ENCODE measurements around the gene DLG3. TPM values are rescaled to one million over a fixed set of nuclear protein-coding genes. Genes with fewer than 3 reads are reported as not detected.

The DLG3 gene
- polyA plus RNA-seq, 2 of the 4 experiments (the other 2 are of a cell fraction): 3.2 to 12.8 TPM

- FAIRE-seq: no peak
- DNase-seq (ENCODE audit: low read depth in 1 of 2, low spot score in 1 of 2): peak in 1 of 2 experiments; percentile 21
Observed at GRCh38 chrX:70527053-70527452, 82.4 kb downstream of the DLG3 start.

GRCh38 chrX:70527610-70528345 lies 83.1 kb downstream of the DLG3 start:
- FAIRE-seq (peak; percentile 54), ATAC-seq (no peak), DNase-seq (ENCODE audit: low read depth in 1 of 2, low spot score in 1 of 2) (no peak)
- no peak for TF ChIP-seq ATOH8 (CRISPR knock-in tag; IDR thresholded peaks at IDR 0.05; ENCODE audit: low read depth)
- TF ChIP-seq E2F6 (IDR thresholded peaks at IDR 0.05; ENCODE audit: borderline replicate concordance, low read depth): no peak
- TF ChIP-seq ZSCAN20 (CRISPR knock-in tag; IDR thresholded peaks at IDR 0.05): no peak
- Histone ChIP-seq H3K4me3 (no peak overlapping the region), H3K27ac (peak overlapping the region; percentile 4; a peak in 3 of 6 replicates), H3K9me3 (no peaks in the 10 kb centered on the region), H3K4me1 (peaks cover 29% of the 10 kb centered on the region), H3K4me2 (peak overlapping the region; percentile 56; the same call in 2 of the 3 replicates)
- CTCF ChIA-PET: interaction anchor here (0.9 kb wide), 1 partner anchor 394 kb away, joined by 3 read pairs; no protein-coding TSS in a partner anchor
- WGBS (ENCODE audit: missing lambda C conversion rate): 63% methylated on average over 3 of the region's 3 CpGs
- POLR2A ChIA-PET: no interaction called here

More at GRCh38 chrX:70527053-70527452, 82.4 kb downstream of the DLG3 start:
- TF ChIP-seq RAD21 (conservative IDR thresholded peaks at IDR 0.05 in 1 of 2, IDR thresholded peaks at IDR 0.05 in 1 of 2): no peak
- no peak for TF ChIP-seq HOXB13 (CRISPR knock-in tag; IDR thresholded peaks at IDR 0.05; ENCODE audit: low read depth)
- TF ChIP-seq BHLHE40 (IDR thresholded peaks at IDR 0.05; ENCODE audit: low read depth, low read length): no peak
- TF ChIP-seq MAFK (IDR thresholded peaks at IDR 0.05; ENCODE audit: partially characterized antibody): no peak
- no peak for TF ChIP-seq KDM1A (IDR thresholded peaks at IDR 0.05; ENCODE audit: low read depth)
- TF ChIP-seq PHF8 (IDR thresholded peaks at IDR 0.05; ENCODE audit: borderline replicate concordance, low read depth): no peak
- no peak for TF ChIP-seq CHD4 (IDR thresholded peaks at IDR 0.05; ENCODE audit: borderline replicate concordance)
- TF ChIP-seq ELK1 (IDR thresholded peaks at IDR 0.05; ENCODE audit: low read depth, low read length): no peak
- TF ChIP-seq HMGXB4 (CRISPR knock-in tag; IDR thresholded peaks at IDR 0.05; ENCODE audit: borderline replicate concordance): no peak
- no peak for TF ChIP-seq MAX (IDR thresholded peaks at IDR 0.05)
- no peak for TF ChIP-seq NR3C1 (IDR thresholded peaks at IDR 0.05)
- no peak for TF ChIP-seq CBX8 (IDR thresholded peaks at IDR 0.05)
- no peak for TF ChIP-seq EHMT2 (IDR thresholded peaks at IDR 0.05; ENCODE audit: low read depth)
- TF ChIP-seq PBX3 (IDR thresholded peaks at IDR 0.05): no peak
- no peak for TF ChIP-seq HOXA7 (CRISPR knock-in tag; IDR thresholded peaks at IDR 0.05)
- no peak for TF ChIP-seq FOXS1 (CRISPR knock-in tag; IDR thresholded peaks at IDR 0.05)
- TF ChIP-seq FOSB (CRISPR knock-in tag; IDR thresholded peaks at IDR 0.05): no peak
- ATAC-seq: peak in 1 of 2 experiments; percentile 58; a peak in 3 of 6 replicates
- peak overlapping the region; percentile 56 for H3K4me2 ChIP-seq
- peak overlapping the region in 1 of 2 experiments; percentile 55; a peak in 3 of 6 replicates for H3K27ac ChIP-seq
- H3K4me1 ChIP-seq: peaks cover 29% of the 10 kb centered on the region
- no peak overlapping the region for H3K4me3 ChIP-seq
- H3K9me3 ChIP-seq: no peaks in the 10 kb centered on the region
- ChIA-PET CTCF (no interaction called here), POLR2A (no interaction called here)
